HPDE6-E6E7 (cell line): ENCODE measurements around the gene GLRX5.

ENCODE experiments used
- DNase-seq: peaks from one replicate; pipeline ENCODE4 v3.0.0; 2011; ENCODE audit warnings: missing footprints; ENCODE audit errors: extremely low spot score

GLRX5 gene

GRCh38 chr14:95515596-95516552 lies 19.0 kb upstream of the GLRX5 start:
- DNase-seq = no peak

GRCh38 chr14:95516554-95517181 lies 18.2 kb upstream of the GLRX5 start, which contains the start of gene SYNE3:
TSS of gene SYNE3 (minus strand) at chr14:95516650. CDS start at chr14:95475821, 40,829 bp downstream.
- no peak for DNase-seq

GRCh38 chr14:95518045-95518751 lies 16.7 kb upstream of the GLRX5 start:
- DNase-seq = no peak

- no peak for DNase-seq
These were observed 15.2 kb upstream of the GLRX5 start for GRCh38 chr14:95519699-95520098.

GRCh38 chr14:95520346-95520745 lies 14.5 kb upstream of the GLRX5 start:
- no peak for DNase-seq

GRCh38 chr14:95521001-95521400 lies 13.8 kb upstream of the GLRX5 start:
- no peak for DNase-seq

- no peak for DNase-seq
These were observed 12.7 kb upstream of the GLRX5 start for GRCh38 chr14:95522116-95522515.

- no peak for DNase-seq
These were observed 12.3 kb upstream of the GLRX5 start for GRCh38 chr14:95522556-95522955.

GRCh38 chr14:95523051-95523814 lies 11.6 kb upstream of the GLRX5 start:
- DNase-seq = no peak

GRCh38 chr14:95523815-95524448 lies 10.9 kb upstream of the GLRX5 start:
- DNase-seq = no peak

- DNase-seq = no peak
These were observed 9.9 kb upstream of the GLRX5 start for GRCh38 chr14:95524706-95525512.

GRCh38 chr14:95525999-95526398 lies 8.9 kb upstream of the GLRX5 start:
- no peak for DNase-seq

- no peak for DNase-seq
These were observed 8.1 kb upstream of the GLRX5 start for GRCh38 chr14:95526483-95527386.

GRCh38 chr14:95527387-95528002 lies 7.4 kb upstream of the GLRX5 start:
- no peak for DNase-seq

- no peak for DNase-seq
These were observed 5.6 kb upstream of the GLRX5 start for GRCh38 chr14:95529216-95529615.

- no peak for DNase-seq
These were observed 4.2 kb upstream of the GLRX5 start for GRCh38 chr14:95530473-95531276.

- DNase-seq = no peak
These were observed 3.4 kb upstream of the GLRX5 start for GRCh38 chr14:95531473-95531872.

- no peak for DNase-seq
These were observed 2.9 kb upstream of the GLRX5 start for GRCh38 chr14:95531969-95532368.
